Activated T-helper 1 cell treated with anti-CD3 and anti-CD28 coated beads, Interleukin-12 subunit alpha, Interleukin-12 subunit beta, Interleukin-2, Interleukin-4 antibody, amounts not matched to agents 30 ng/mL and 10 ng/mL and 1 ng/mL, durations not matched to agents 14 hours and 24 hours and 36 hours (primary cell): ENCODE measurements around the gene SOX10. TPM values are rescaled to one million over a fixed set of nuclear protein-coding genes. Genes with fewer than 3 reads are reported as not detected.

Experiments
- DNase-seq: peaks from one replicate; pipeline ENCODE4 v3.0.0; 2021; ENCODE audit warnings: low spot score
- H3K27ac Mint-ChIP-seq: one replicate; pipeline ENCODE4 v1.8.0; 2021; ENCODE audit warnings: mild to moderate bottlenecking, mixed read lengths
- H3K27me3 Mint-ChIP-seq: one replicate; pipeline ENCODE4 v1.8.0; 2022; ENCODE audit warnings: mild to moderate bottlenecking, moderate library complexity, mixed read lengths; ENCODE audit not compliant: insufficient read depth
- H3K36me3 Mint-ChIP-seq: one replicate; pipeline ENCODE4 v1.8.0; 2021; ENCODE audit warnings: low read depth, mixed read lengths
- H3K4me1 Mint-ChIP-seq: one replicate; pipeline ENCODE4 v1.8.0; 2021; ENCODE audit warnings: low read depth, mixed read lengths
- H3K4me3 Mint-ChIP-seq: one replicate; pipeline ENCODE4 v1.8.0; 2021; ENCODE audit warnings: mild to moderate bottlenecking, moderate library complexity, mixed read lengths
- H3K9me3 Mint-ChIP-seq: one replicate; pipeline ENCODE4 v1.8.0; 2021; ENCODE audit warnings: mixed read lengths
- intact Hi-C: fragments of 100-400 bp; cut with micrococcal nuclease; formaldehyde crosslinking; loops from one replicate; pipeline ENCODE4 v1.15.1; 2024
- total RNA-seq: library from RNA; stranded (reverse); gene quantifications from 2 replicates; pipeline ENCODE4 v1.2.3, GENCODE V29; 2022

Gene SOX10
- total RNA-seq, 1 donor from 2014 or later = not detected

- H3K4me1 Mint-ChIP-seq = no peaks in the 10 kb centered on the region
- intact Hi-C loops = no loop called here
Measured at GRCh38 chr22:38005943-38006342, 21.6 kb upstream of the SOX10 start.

GRCh38 chr22:37999640-38000272, 15.4 kb upstream of the SOX10 start:
- DNase-seq = no peak
- no peak overlapping the region for H3K4me3 Mint-ChIP-seq
- H3K27me3 Mint-ChIP-seq = no peaks in the 10 kb centered on the region
- no peak overlapping the region for H3K27ac Mint-ChIP-seq
- intact Hi-C loops = no loop called here
- H3K9me3 Mint-ChIP-seq = no peaks in the 10 kb centered on the region
- no peaks in the 10 kb centered on the region for H3K4me1 Mint-ChIP-seq
- H3K36me3 Mint-ChIP-seq = no peaks in the 10 kb centered on the region

More at GRCh38 chr22:38005943-38006342, 21.6 kb upstream of the SOX10 start:
- Mint-ChIP-seq H3K36me3 (no peaks in the 10 kb centered on the region), H3K27me3 (no peaks in the 10 kb centered on the region), H3K27ac (no peak overlapping the region), H3K9me3 (no peaks in the 10 kb centered on the region), H3K4me3 (no peak overlapping the region)
- no peak for DNase-seq

- Mint-ChIP-seq H3K9me3 (no peaks in the 10 kb centered on the region), H3K4me1 (no peaks in the 10 kb centered on the region), H3K27ac (no peak overlapping the region), H3K36me3 (no peaks in the 10 kb centered on the region), H3K4me3 (no peak overlapping the region), H3K27me3 (no peaks in the 10 kb centered on the region)
- no peak for DNase-seq
- intact Hi-C loops = no loop called here
Measured at GRCh38 chr22:37999236-37999635, 14.9 kb upstream of the SOX10 start.

GRCh38 chr22:37998543-37998942, 14.2 kb upstream of the SOX10 start:
- no peak for DNase-seq
- H3K27ac Mint-ChIP-seq = no peak overlapping the region

GRCh38 chr22:37996515-37997246, 12.3 kb upstream of the SOX10 start:
- no peaks in the 10 kb centered on the region for H3K36me3 Mint-ChIP-seq
- H3K4me1 Mint-ChIP-seq = no peaks in the 10 kb centered on the region
- no peak overlapping the region for H3K27ac Mint-ChIP-seq
- DNase-seq = no peak
- H3K4me3 Mint-ChIP-seq = no peak overlapping the region
- no peaks in the 10 kb centered on the region for H3K27me3 Mint-ChIP-seq
- intact Hi-C loops = no loop called here
- no peaks in the 10 kb centered on the region for H3K9me3 Mint-ChIP-seq

More at GRCh38 chr22:37998543-37998942, 14.2 kb upstream of the SOX10 start:
- H3K27me3 Mint-ChIP-seq = no peaks in the 10 kb centered on the region
- no peaks in the 10 kb centered on the region for H3K36me3 Mint-ChIP-seq
- H3K9me3 Mint-ChIP-seq = no peaks in the 10 kb centered on the region
- intact Hi-C loops = no loop called here
- H3K4me1 Mint-ChIP-seq = no peaks in the 10 kb centered on the region
- H3K4me3 Mint-ChIP-seq = no peak overlapping the region

GRCh38 chr22:37996079-37996478, 11.7 kb upstream of the SOX10 start:
- intact Hi-C loops = no loop called here
- H3K27me3 Mint-ChIP-seq = no peaks in the 10 kb centered on the region
- DNase-seq = no peak

GRCh38 chr22:37995460-37995859, 11.1 kb upstream of the SOX10 start:
- no peak for DNase-seq
- H3K4me1 Mint-ChIP-seq = no peaks in the 10 kb centered on the region
- H3K4me3 Mint-ChIP-seq = no peak overlapping the region
- intact Hi-C loops = no loop called here
- H3K27me3 Mint-ChIP-seq = no peaks in the 10 kb centered on the region
- H3K36me3 Mint-ChIP-seq = no peaks in the 10 kb centered on the region
- H3K27ac Mint-ChIP-seq = no peak overlapping the region
- H3K9me3 Mint-ChIP-seq = no peaks in the 10 kb centered on the region

More at GRCh38 chr22:37996079-37996478, 11.7 kb upstream of the SOX10 start:
- Mint-ChIP-seq H3K36me3 (no peaks in the 10 kb centered on the region), H3K9me3 (no peaks in the 10 kb centered on the region), H3K4me3 (no peak overlapping the region), H3K4me1 (no peaks in the 10 kb centered on the region), H3K27ac (no peak overlapping the region)

- Mint-ChIP-seq H3K36me3 (no peaks in the 10 kb centered on the region), H3K4me1 (no peaks in the 10 kb centered on the region), H3K27ac (no peak overlapping the region), H3K27me3 (no peaks in the 10 kb centered on the region), H3K9me3 (no peaks in the 10 kb centered on the region), H3K4me3 (no peak overlapping the region)
- intact Hi-C loops = no loop called here
- DNase-seq = no peak
Measured at GRCh38 chr22:37994982-37995381, 10.6 kb upstream of the SOX10 start.

GRCh38 chr22:37994049-37994448, 9.7 kb upstream of the SOX10 start:
- no peaks in the 10 kb centered on the region for H3K4me1 Mint-ChIP-seq
- no peaks in the 10 kb centered on the region for H3K9me3 Mint-ChIP-seq
- no peaks in the 10 kb centered on the region for H3K27me3 Mint-ChIP-seq
- H3K27ac Mint-ChIP-seq = no peak overlapping the region
- no peak for DNase-seq
- H3K36me3 Mint-ChIP-seq = no peaks in the 10 kb centered on the region
- H3K4me3 Mint-ChIP-seq = no peak overlapping the region
- intact Hi-C loops = no loop called here

- Mint-ChIP-seq H3K36me3 (no peaks in the 10 kb centered on the region), H3K4me1 (no peaks in the 10 kb centered on the region), H3K27me3 (no peaks in the 10 kb centered on the region), H3K27ac (no peak overlapping the region), H3K9me3 (no peaks in the 10 kb centered on the region), H3K4me3 (no peak overlapping the region)
- intact Hi-C loops = no loop called here
- no peak for DNase-seq
Measured at GRCh38 chr22:37991731-37992442, 7.5 kb upstream of the SOX10 start.

GRCh38 chr22:37990862-37991261, 6.5 kb upstream of the SOX10 start:
- Mint-ChIP-seq H3K36me3 (no peaks in the 10 kb centered on the region), H3K4me3 (no peak overlapping the region), H3K27ac (no peak overlapping the region), H3K4me1 (no peaks in the 10 kb centered on the region), H3K27me3 (no peaks in the 10 kb centered on the region), H3K9me3 (no peaks in the 10 kb centered on the region)
- no peak for DNase-seq
- intact Hi-C loops = no loop called here

- Mint-ChIP-seq H3K9me3 (no peaks in the 10 kb centered on the region), H3K27me3 (no peaks in the 10 kb centered on the region), H3K4me1 (no peaks in the 10 kb centered on the region), H3K4me3 (no peak overlapping the region), H3K36me3 (no peaks in the 10 kb centered on the region), H3K27ac (no peak overlapping the region)
- intact Hi-C loops = no loop called here
- no peak for DNase-seq
Measured at GRCh38 chr22:37990301-37990700, 5.9 kb upstream of the SOX10 start.
